NCI-H2081 treated with DMSO at 0.1 percent for 48 hours (cell line): ENCODE measurements around the gene PPP1CA.

ENCODE experiments used
- DNase-seq: peaks from one replicate; lab custom pipeline; 2025; lab: John Stamatoyannopoulos, UW

PPP1CA gene

DNA sequence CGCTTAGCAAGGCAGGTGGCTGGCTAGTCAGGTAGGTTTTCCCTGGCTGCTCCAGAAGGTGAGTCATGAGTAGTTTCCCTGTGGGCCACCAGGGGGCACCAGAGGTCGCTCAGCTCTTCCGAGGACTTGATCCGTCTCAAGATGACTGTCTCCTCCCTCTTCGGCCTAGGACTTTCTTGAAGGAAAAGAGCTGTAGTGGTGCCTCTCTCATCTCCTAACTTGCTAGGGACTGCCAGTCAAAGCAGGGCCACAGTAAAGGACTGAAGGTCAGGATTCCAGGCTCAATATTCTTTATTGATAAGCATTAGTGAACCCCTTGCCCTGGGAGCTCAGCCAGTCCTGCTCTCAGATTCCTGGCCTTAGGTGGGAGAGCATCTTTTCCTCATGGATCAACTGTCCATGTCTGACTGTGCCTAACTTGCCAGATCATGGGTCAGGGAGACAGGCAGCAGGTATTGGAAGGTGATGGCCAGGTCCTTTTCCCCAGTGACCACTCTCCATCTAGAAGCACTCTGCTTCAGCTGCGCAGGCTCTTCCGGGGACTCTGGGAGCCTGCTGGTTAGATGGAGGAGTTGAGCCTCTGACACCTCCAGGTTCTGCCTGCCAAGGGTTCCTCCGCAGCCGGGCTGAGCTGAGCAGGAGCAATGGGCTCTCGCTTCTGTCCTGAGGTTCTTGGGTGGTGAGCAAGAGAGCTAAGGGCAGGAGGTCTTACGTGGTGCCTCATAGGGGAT, 50.2 kb downstream of the PPP1CA start:
- DNase-seq = no peak

DNA sequence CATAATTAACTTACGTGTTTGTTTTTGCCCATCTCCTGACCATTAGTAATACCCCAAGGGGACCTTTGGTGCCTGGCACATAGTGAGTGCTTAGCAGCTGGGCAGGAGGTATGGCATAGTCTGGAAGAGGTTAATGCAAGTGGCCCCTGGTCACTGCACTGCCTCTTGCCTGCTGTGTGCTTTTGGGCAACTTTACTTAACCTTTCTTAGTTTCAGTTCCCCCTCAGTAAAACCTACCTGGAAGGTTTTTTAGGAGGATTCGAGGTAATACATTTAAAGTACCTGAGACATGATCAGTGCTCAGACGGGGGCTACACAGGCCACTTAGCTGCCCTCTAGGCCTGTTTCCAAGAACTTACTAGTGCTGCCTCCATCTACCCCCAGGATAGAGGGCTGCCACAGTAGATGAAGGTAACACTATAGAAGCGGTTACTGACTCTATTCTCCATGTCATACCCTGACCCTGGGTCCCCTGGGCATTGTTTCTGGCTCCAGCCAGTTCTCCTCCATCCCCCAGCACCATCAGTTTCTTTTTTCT, 51.7 kb downstream of the PPP1CA start:
- DNase-seq = no peak

DNA sequence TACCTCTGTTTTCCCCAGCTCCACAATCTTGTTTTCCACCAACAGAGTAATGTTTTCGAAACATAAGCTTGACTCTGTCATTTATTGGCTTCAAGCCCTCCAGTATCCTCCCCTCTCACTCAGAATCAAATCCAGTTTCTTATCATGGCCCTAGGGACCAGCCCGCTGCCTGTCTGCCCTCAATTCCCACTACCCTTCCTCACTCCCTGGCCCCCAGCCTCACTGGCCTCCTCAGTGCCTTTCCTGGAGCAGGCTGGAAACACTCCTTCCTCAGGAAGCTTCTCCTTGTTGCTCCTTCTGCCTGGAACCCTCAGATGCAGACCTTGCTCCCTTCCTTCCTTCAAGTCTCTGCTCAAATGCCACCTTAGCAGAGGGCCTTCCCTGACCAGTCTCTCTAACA, 52.2 kb downstream of the PPP1CA start:
- DNase-seq = no peak

DNA sequence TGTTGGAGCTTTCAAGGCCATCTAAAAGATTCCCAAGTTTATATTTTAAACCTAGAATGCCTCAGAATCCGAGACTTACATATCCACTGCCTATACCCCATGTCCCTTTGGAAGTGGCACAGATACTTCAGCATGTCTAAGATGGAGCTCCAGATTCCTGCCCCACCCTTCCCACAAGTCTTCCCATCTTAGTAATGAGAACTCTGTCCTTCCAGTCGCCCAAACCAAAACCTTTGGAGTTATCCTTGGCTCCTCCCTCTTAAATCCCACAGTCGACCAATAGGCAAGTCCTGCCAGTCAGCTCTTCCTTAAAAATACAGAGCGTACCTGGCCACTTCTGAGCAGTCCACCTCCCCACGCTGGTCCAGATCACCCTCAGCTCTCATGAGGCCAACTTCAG, 52.6 kb downstream of the PPP1CA start:
- no peak for DNase-seq
